ENCODE data around the gene DNLZ.

DNLZ gene

GRCh38 chr9:136358888-136359287 is 4.7 kb downstream of the DNLZ start:
- no peak for TF ChIP-seq CTCF (IDR thresholded peaks at IDR 0.05; ENCODE audit: insufficient read depth, low read length, poor library complexity, severe bottlenecking)
- Histone ChIP-seq H3K27me3 (replicated peaks; ENCODE audit: control insufficient read depth, insufficient read depth, low read length) (no peaks in the 10 kb centered on the region; the same call in 1 of the 2 replicates), H3K36me3 (ENCODE audit: control insufficient read depth, insufficient read depth, low read length) (no peaks in the 10 kb centered on the region)

GRCh38 chr9:136358016-136358415 is 5.5 kb downstream of the DNLZ start:
- H3K4me3 ChIP-seq (replicated peaks; ENCODE audit: low read depth, low read length), result no peak overlapping the region
- no peak for DNase-seq (ENCODE audit: extremely low read depth, insufficient read length)
- no peaks in the 10 kb centered on the region for H3K36me3 ChIP-seq (ENCODE audit: control insufficient read depth, insufficient read depth, low read length)
- no peaks in the 10 kb centered on the region; the same call in 1 of the 2 replicates for H3K27me3 ChIP-seq (replicated peaks; ENCODE audit: control insufficient read depth, insufficient read depth, low read length)
- no peak for TF ChIP-seq CTCF (IDR thresholded peaks at IDR 0.05; ENCODE audit: insufficient read depth, low read length, poor library complexity, severe bottlenecking)

More at GRCh38 chr9:136358888-136359287, 4.7 kb downstream of the DNLZ start:
- H3K4me3 ChIP-seq (replicated peaks; ENCODE audit: low read depth, low read length), result no peak overlapping the region
- DNase-seq (ENCODE audit: extremely low read depth, insufficient read length), result no peak

GRCh38 chr9:136357202-136357725 is 6.3 kb downstream of the DNLZ start:
- Histone ChIP-seq H3K36me3 (ENCODE audit: control insufficient read depth, insufficient read depth, low read length) (no peaks in the 10 kb centered on the region), H3K4me3 (replicated peaks; ENCODE audit: low read depth, low read length) (no peak overlapping the region), H3K27me3 (replicated peaks; ENCODE audit: control insufficient read depth, insufficient read depth, low read length) (no peaks in the 10 kb centered on the region; the same call in 1 of the 2 replicates)
- TF ChIP-seq CTCF (IDR thresholded peaks at IDR 0.05; ENCODE audit: insufficient read depth, low read length, poor library complexity, severe bottlenecking), result no peak
- no peak for DNase-seq (ENCODE audit: extremely low read depth, insufficient read length)

- H3K4me3 ChIP-seq (replicated peaks; ENCODE audit: low read depth, low read length), result no peak overlapping the region
- no peak for TF ChIP-seq CTCF (IDR thresholded peaks at IDR 0.05; ENCODE audit: insufficient read depth, low read length, poor library complexity, severe bottlenecking)
- no peaks in the 10 kb centered on the region; the same call in 1 of the 2 replicates for H3K27me3 ChIP-seq (replicated peaks; ENCODE audit: control insufficient read depth, insufficient read depth, low read length)
- no peak for DNase-seq (ENCODE audit: extremely low read depth, insufficient read length)
- no peaks in the 10 kb centered on the region for H3K36me3 ChIP-seq (ENCODE audit: control insufficient read depth, insufficient read depth, low read length)
These were observed 7.7 kb downstream of the DNLZ start for GRCh38 chr9:136355616-136356557.

GRCh38 chr9:136354592-136355085 is 8.9 kb downstream of the DNLZ start:
- no peaks in the 10 kb centered on the region; the same call in 1 of the 2 replicates for H3K27me3 ChIP-seq (replicated peaks; ENCODE audit: control insufficient read depth, insufficient read depth, low read length)
- DNase-seq (ENCODE audit: extremely low read depth, insufficient read length), result no peak
- no peaks in the 10 kb centered on the region for H3K36me3 ChIP-seq (ENCODE audit: control insufficient read depth, insufficient read depth, low read length)
- no peak for TF ChIP-seq CTCF (IDR thresholded peaks at IDR 0.05; ENCODE audit: insufficient read depth, low read length, poor library complexity, severe bottlenecking)
- no peak overlapping the region for H3K4me3 ChIP-seq (replicated peaks; ENCODE audit: low read depth, low read length)

Measured in GM06990 (cell line).